ENCODE measurements around the gene PPP2R5E.

DNA sequence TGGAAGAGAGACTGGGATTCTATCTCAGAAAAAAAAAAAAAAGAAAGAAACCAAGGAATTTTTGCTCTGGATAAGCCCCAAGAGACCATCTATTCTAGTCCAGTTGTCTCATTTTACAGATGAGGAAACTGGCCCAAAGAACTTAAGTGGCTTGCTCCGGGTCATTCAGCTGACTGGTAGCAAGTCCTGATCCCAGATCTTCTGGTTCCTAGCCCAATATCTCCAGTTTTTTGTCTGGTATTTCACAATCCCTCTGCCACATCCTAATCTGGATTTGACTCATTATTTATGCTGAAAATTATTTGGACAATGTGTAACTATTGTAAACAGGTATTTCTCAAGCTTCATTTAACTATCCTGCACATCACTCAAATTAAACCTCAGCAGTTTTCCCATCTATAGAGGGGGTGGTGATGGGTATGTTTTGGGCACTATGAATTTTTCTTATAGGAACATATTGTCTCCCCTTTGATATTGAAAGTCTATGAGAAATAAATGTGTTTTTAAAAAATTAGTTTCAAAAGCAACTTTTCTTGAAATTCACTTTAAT lies 43.4 kb downstream of the PPP2R5E start:
- TF ChIP-seq, protein P1, sequence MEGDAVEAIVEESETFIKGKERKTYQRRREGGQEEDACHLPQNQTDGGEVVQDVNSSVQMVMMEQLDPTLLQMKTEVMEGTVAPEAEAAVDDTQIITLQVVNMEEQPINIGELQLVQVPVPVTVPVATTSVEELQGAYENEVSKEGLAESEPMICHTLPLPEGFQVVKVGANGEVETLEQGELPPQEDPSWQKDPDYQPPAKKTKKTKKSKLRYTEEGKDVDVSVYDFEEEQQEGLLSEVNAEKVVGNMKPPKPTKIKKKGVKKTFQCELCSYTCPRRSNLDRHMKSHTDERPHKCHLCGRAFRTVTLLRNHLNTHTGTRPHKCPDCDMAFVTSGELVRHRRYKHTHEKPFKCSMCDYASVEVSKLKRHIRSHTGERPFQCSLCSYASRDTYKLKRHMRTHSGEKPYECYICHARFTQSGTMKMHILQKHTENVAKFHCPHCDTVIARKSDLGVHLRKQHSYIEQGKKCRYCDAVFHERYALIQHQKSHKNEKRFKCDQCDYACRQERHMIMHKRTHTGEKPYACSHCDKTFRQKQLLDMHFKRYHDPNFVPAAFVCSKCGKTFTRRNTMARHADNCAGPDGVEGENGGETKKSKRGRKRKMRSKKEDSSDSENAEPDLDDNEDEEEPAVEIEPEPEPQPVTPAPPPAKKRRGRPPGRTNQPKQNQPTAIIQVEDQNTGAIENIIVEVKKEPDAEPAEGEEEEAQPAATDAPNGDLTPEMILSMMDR (IDR thresholded peaks at IDR 0.05), result no peak
- TF ChIP-seq POLR2A (IDR thresholded peaks at IDR 0.05; ENCODE audit: low read depth), result no peak
